NCI-H1694 (cell line): ENCODE measurements around the gene CASP12.

Experiments
- DNase-seq: peaks from one replicate; lab custom pipeline; 2025; lab: John Stamatoyannopoulos, UW

The CASP12 gene

GRCh38 chr11:104892723-104893511, 5.3 kb downstream of the CASP12 start:
- no peak for DNase-seq

GRCh38 chr11:104891135-104891534, 7.1 kb downstream of the CASP12 start:
- DNase-seq: no peak

- DNase-seq: no peak
Observed at GRCh38 chr11:104883342-104883741, 14.9 kb downstream of the CASP12 start.

- DNase-seq: no peak
Observed at GRCh38 chr11:104881117-104881794, 17.0 kb downstream of the CASP12 start.

GRCh38 chr11:104879514-104880190, 18.6 kb downstream of the CASP12 start:
- DNase-seq: no peak

- DNase-seq: no peak
Observed at GRCh38 chr11:104876861-104877431, 21.3 kb downstream of the CASP12 start.

- no peak for DNase-seq
Observed at GRCh38 chr11:104876324-104876723, 21.9 kb downstream of the CASP12 start.

GRCh38 chr11:104873252-104873651, 25.0 kb downstream of the CASP12 start:
- DNase-seq: no peak

GRCh38 chr11:104872393-104872792, 25.9 kb downstream of the CASP12 start:
- no peak for DNase-seq

- no peak for DNase-seq
Observed at GRCh38 chr11:104870910-104871309, 27.4 kb downstream of the CASP12 start.

- DNase-seq: no peak
Observed at GRCh38 chr11:104866815-104867214, 31.4 kb downstream of the CASP12 start.

- peak; percentile 1 for DNase-seq
Observed at GRCh38 chr11:104858882-104859775, 39.1 kb downstream of the CASP12 start.

GRCh38 chr11:104856607-104857006, 41.7 kb downstream of the CASP12 start:
- no peak for DNase-seq

- no peak for DNase-seq
Observed at GRCh38 chr11:104855965-104856364, 42.3 kb downstream of the CASP12 start.

GRCh38 chr11:104853276-104853675, 45.0 kb downstream of the CASP12 start:
- no peak for DNase-seq

GRCh38 chr11:104852811-104853210, 45.4 kb downstream of the CASP12 start:
- no peak for DNase-seq

- no peak for DNase-seq
Observed at GRCh38 chr11:104846216-104846615, 52.0 kb downstream of the CASP12 start.

- DNase-seq: no peak
Observed at GRCh38 chr11:104844451-104844850, 53.8 kb downstream of the CASP12 start.

- no peak for DNase-seq
Observed at GRCh38 chr11:104843150-104843836, 55.0 kb downstream of the CASP12 start.

- DNase-seq: no peak
Observed at GRCh38 chr11:104841973-104842525, 56.2 kb downstream of the CASP12 start.

- DNase-seq: no peak
Observed at GRCh38 chr11:104841185-104841584, 57.1 kb downstream of the CASP12 start.
